HCT116 (cell line): Measurements from ENCODE around the gene RASGRP2. TPM values are rescaled to one million over a fixed set of nuclear protein-coding genes. Genes with fewer than 3 reads are reported as not detected.

Source experiments
- ATAC-seq: fragments of 200-7000 bp; cut with Tn5 transposase; 2 replicates; pipeline ENCODE4 v1.9.1; 2020; ENCODE audit warnings: mild to moderate bottlenecking, moderate library complexity
- BruUV-seq: library from RNA; stranded (reverse); fragments of 400-500 nt; replicated peaks from 2 replicates; lab custom pipeline; 2021; lab: Mats Ljungman, UMichigan
- CTCF ChIA-PET: fragments of 300-600 bp; sonication (Branson Sonifier 250); formaldehyde crosslinking; loops from one replicate; lab custom pipeline; 2021; ENCODE audit warnings: antibody characterized with exemption; lab: Charles Lee
- POLR2A ChIA-PET: fragments of 300-600, 350-600 bp; sonication (Branson Sonifier 250); formaldehyde crosslinking; loops from one replicate; lab custom pipeline; 2021; ENCODE audit warnings: antibody characterized with exemption; lab: Charles Lee
- RAD21 ChIA-PET, 2 experiments: fragments of 300-600 bp; sonication (Branson Sonifier 250); formaldehyde crosslinking; loops; one replicate each; lab custom pipeline; 2023; ENCODE audit warnings: low total read pairs in 2 of 2; ENCODE audit not compliant: uncharacterized antibody in 2 of 2, unreplicated experiment in 2 of 2, low non-redundant PET in 1 of 2; lab: Charles Lee
- DNase-seq: peaks from one replicate; pipeline ENCODE4 v3.0.0-alpha.2; 2010; ENCODE audit warnings: low read depth, low spot score
- H2AFZ ChIP-seq: fragments of 200-600 bp; shearing (Covaris generic), sonication (generic); 2 replicates; pipeline ENCODE4 v1.6.1; 2017; ENCODE audit warnings: low read depth, mixed run types, mixed read lengths, antibody characterized with exemption, low read length; ENCODE audit not compliant: poor library complexity, severe bottlenecking
- H3K27ac ChIP-seq: 2 replicates; pipeline ENCODE4 v1.5.1; 2012; ENCODE audit warnings: low read depth, low read length
- H3K27me3 ChIP-seq: fragments of 200-600 bp; sonication (generic); 2 replicates; pipeline ENCODE4 v1.6.1; 2016; ENCODE audit warnings: mixed run types, low read length, mixed read lengths; ENCODE audit not compliant: insufficient read depth
- H3K36me3 ChIP-seq, 2 experiments: fragments of 200-500 bp in 1 of 2; fragments of 200-600 bp in 1 of 2; sonication (Bioruptor generic) in 1 of 2; sonication (generic) in 1 of 2; 2 replicates each; pipeline versions ENCODE4 v1.5.1 to v1.6.1; 2014 to 2016; ENCODE audit warnings: low read length in 2 of 2, inconsistent platforms in 1 of 2, mixed read lengths in 1 of 2, mixed run types in 1 of 2; ENCODE audit not compliant: insufficient read depth in 2 of 2, control insufficient read depth in 1 of 2
- H3K4me1 ChIP-seq, 2 experiments: fragments of 200-600 bp in 1 of 2; sonication (generic) in 1 of 2; 2 replicates each; pipeline versions ENCODE4 v1.5.1 to v1.6.1; 2012 to 2017; ENCODE audit warnings: low read length in 2 of 2, inconsistent platforms in 1 of 2, mild to moderate bottlenecking in 1 of 2, mixed read lengths in 1 of 2, mixed run types in 1 of 2, moderate library complexity in 1 of 2; ENCODE audit not compliant: insufficient read depth in 2 of 2, control insufficient read depth in 1 of 2
- H3K4me2 ChIP-seq: fragments of 200-600 bp; sonication (generic); 2 replicates; pipeline ENCODE4 v1.6.1; 2017; ENCODE audit warnings: mixed run types, low read length, mixed read lengths
- H3K4me3 ChIP-seq, 2 experiments: fragments of 200-600 bp in 1 of 2; sonication (generic) in 1 of 2; replicated peaks in 1 of 2; 2 replicates each; pipeline ENCODE4 v1.5.1; 2011 to 2016; ENCODE audit warnings: low read length in 2 of 2, control low read depth in 1 of 2, low read depth in 1 of 2, mild to moderate bottlenecking in 1 of 2, mixed read lengths in 1 of 2, mixed run types in 1 of 2
- H3K79me2 ChIP-seq: fragments of 200-600 bp; sonication (generic); 2 replicates; pipeline ENCODE4 v1.6.1; 2017; ENCODE audit warnings: mild to moderate bottlenecking, mixed run types, low read length, moderate library complexity, mixed read lengths; ENCODE audit not compliant: insufficient read depth
- H3K9ac ChIP-seq: fragments of 200-600 bp; sonication (generic); 2 replicates; pipeline ENCODE4 v1.6.1; 2016; ENCODE audit warnings: low read length, mixed read lengths
- H3K9me2 ChIP-seq: fragments of 200-600 bp; sonication (generic), shearing (Covaris generic); 2 replicates; pipeline ENCODE4 v1.6.1; 2017; ENCODE audit warnings: mixed run types, mild to moderate bottlenecking, moderate library complexity; ENCODE audit not compliant: insufficient read depth
- H3K9me3 ChIP-seq, 2 experiments: fragments of 200-500 bp in 1 of 2; fragments of 200-600 bp in 1 of 2; sonication (Bioruptor generic) in 1 of 2; sonication (generic) in 1 of 2; 2 replicates each; pipeline ENCODE4 v1.6.1; 2014 to 2017; ENCODE audit warnings: low read length in 2 of 2, mixed read lengths in 2 of 2, inconsistent platforms in 1 of 2, low read depth in 1 of 2, mild to moderate bottlenecking in 1 of 2, mixed run types in 1 of 2, moderate library complexity in 1 of 2; ENCODE audit not compliant: control insufficient read depth in 1 of 2, insufficient read depth in 1 of 2
- H4K20me1 ChIP-seq: fragments of 200-600 bp; sonication (generic), shearing (Covaris generic); 2 replicates; pipeline ENCODE4 v1.6.1; 2017; ENCODE audit warnings: mixed run types, mild to moderate bottlenecking, moderate library complexity; ENCODE audit not compliant: insufficient read depth
- ATF3 ChIP-seq: IDR thresholded peaks from 2 replicates; pipeline ENCODE4 v1.6.1; 2012
- CBX3 ChIP-seq: IDR thresholded peaks from 2 replicates; pipeline ENCODE4 v1.6.1; 2012; ENCODE audit warnings: low read depth
- CEBPB ChIP-seq: IDR thresholded peaks from 2 replicates; pipeline ENCODE4 v1.6.1; 2012; ENCODE audit warnings: low read depth
- EGR1 ChIP-seq: IDR thresholded peaks from 2 replicates; pipeline ENCODE4 v1.6.1; 2012; ENCODE audit warnings: low read depth
- JUND ChIP-seq: IDR thresholded peaks from 2 replicates; pipeline ENCODE4 v1.6.1; 2012
- POLR2AphosphoS5 ChIP-seq: IDR thresholded peaks from 2 replicates; pipeline ENCODE4 v1.6.1; 2011; ENCODE audit warnings: mild to moderate bottlenecking, low read depth, low read length, moderate library complexity
- REST ChIP-seq: IDR thresholded peaks from 2 replicates; pipeline ENCODE4 v1.6.1; 2012; ENCODE audit warnings: low read depth
- SIN3A ChIP-seq: IDR thresholded peaks from 2 replicates; pipeline ENCODE4 v1.6.1; 2012; ENCODE audit warnings: low read depth
- TCF7L2 ChIP-seq: IDR thresholded peaks from 2 replicates; pipeline ENCODE4 v1.7.0; 2011; ENCODE audit warnings: borderline replicate concordance, inconsistent platforms; ENCODE audit not compliant: insufficient read depth, insufficient read length; ENCODE audit errors: extremely low read depth
- YY1 ChIP-seq: IDR thresholded peaks from 2 replicates; pipeline ENCODE4 v1.6.1; 2011; ENCODE audit warnings: low read length, low read depth, moderate library complexity, mild to moderate bottlenecking; ENCODE audit not compliant: insufficient replicate concordance; ENCODE audit errors: extremely low read depth
- ZBTB33 ChIP-seq: IDR thresholded peaks from 2 replicates; pipeline ENCODE4 v1.6.1; 2011; ENCODE audit warnings: mild to moderate bottlenecking, low read length, moderate library complexity; ENCODE audit not compliant: insufficient replicate concordance; ENCODE audit errors: extremely low read depth
- ZFX ChIP-seq: fragments of 450-650 bp; IDR thresholded peaks from 2 replicates; pipeline ENCODE4 v1.6.1; 2017
- ZNF274 ChIP-seq: fragments of 200-500 bp; sonication (Bioruptor generic); IDR thresholded peaks from 2 replicates; pipeline ENCODE4 v1.6.1; 2014; ENCODE audit warnings: mild to moderate bottlenecking, low read depth, low read length, inconsistent platforms
- intact Hi-C: fragments of 100-400 bp; cut with micrococcal nuclease; formaldehyde crosslinking; loops from 2 replicates; pipeline ENCODE4 v1.10.0; 2022
- total RNA-seq: library from RNA; stranded (reverse); gene quantifications from one replicate; pipeline ENCODE4 v1.2.1, GENCODE V29; 2021; ENCODE audit not compliant: unreplicated experiment

Gene RASGRP2
- total RNA-seq, 1 experiment from 2014 or later, result 12.8 TPM

GRCh38 chr11:64714666-64715065 is 29.3 kb downstream of the RASGRP2 start:
- H3K9me2 ChIP-seq, result no peaks in the 10 kb centered on the region
- no peaks in the 10 kb centered on the region for H3K79me2 ChIP-seq
- ChIA-PET RAD21 (no interaction called here), POLR2A (no interaction called here), CTCF (interaction anchor here (2.0 kb wide), 1 partner anchor 26 kb away, joined by 11 read pairs; no protein-coding TSS in a partner anchor)
- H3K27ac ChIP-seq, result no peak overlapping the region
- no peak overlapping the region for H3K4me3 ChIP-seq
- H2AFZ ChIP-seq, result no peak overlapping the region
- no peak overlapping the region for H3K4me2 ChIP-seq
- H3K9me3 ChIP-seq, result no peaks in the 10 kb centered on the region
- TF ChIP-seq JUND (no peak), POLR2AphosphoS5 (no peak), CBX3 (no peak), ATF3 (no peak), TCF7L2 (no peak)
- no peaks in the 10 kb centered on the region for H4K20me1 ChIP-seq
- no TSS peak for BruUV-seq
- H3K4me1 ChIP-seq, result peaks cover 7 to 23% of the 10 kb centered on the region in 2 experiments; a peak in 3 of 4 replicates
- no peak overlapping the region for H3K9ac ChIP-seq
- peaks cover 5% of the 10 kb centered on the region; the same call in 1 of the 2 replicates for H3K27me3 ChIP-seq
- intact Hi-C loops, result loop anchor here (10.0 kb wide), 1 partner anchor 1210 kb away; the partner anchor contains the start of gene LGALS12
- ATAC-seq (no peak), DNase-seq (no peak)
- no peaks in the 10 kb centered on the region for H3K36me3 ChIP-seq

GRCh38 chr11:64713781-64714363 is 30.1 kb downstream of the RASGRP2 start:
- Histone ChIP-seq H3K27me3 (peaks cover 5% of the 10 kb centered on the region; the same call in 1 of the 2 replicates), H3K4me3 (no peak overlapping the region), H3K27ac (no peak overlapping the region), H3K9me3 (no peaks in the 10 kb centered on the region), H3K9ac (no peak overlapping the region), H3K9me2 (no peaks in the 10 kb centered on the region), H3K4me2 (no peak overlapping the region), H3K36me3 (no peaks in the 10 kb centered on the region), H3K4me1 (peaks cover 7 to 23% of the 10 kb centered on the region in 2 experiments; a peak in 3 of 4 replicates), H4K20me1 (no peaks in the 10 kb centered on the region), H3K79me2 (no peaks in the 10 kb centered on the region), H2AFZ (no peak overlapping the region)
- no peak for ATAC-seq
- ChIA-PET RAD21 (no interaction called here), POLR2A (no interaction called here), CTCF (no interaction called here)
- no TSS peak for BruUV-seq
- intact Hi-C loops, result loop anchor here (10.0 kb wide), 1 partner anchor 1209 kb away; the partner anchor contains the start of gene LGALS12
- no peak for DNase-seq
- TF ChIP-seq ZBTB33 (no peak), EGR1 (no peak), ATF3 (no peak), ZNF274 (no peak), REST (no peak), YY1 (no peak), JUND (no peak), CEBPB (no peak), ZFX (no peak), SIN3A (no peak)
